Measurements from ENCODE around the gene DHTKD1. TPM values are rescaled to one million over a fixed set of nuclear protein-coding genes. Genes with fewer than 3 reads are reported as not detected.

The DHTKD1 gene
- 10 to 100 TPM; 18.2 to 44.8 (median 25.1) TPM for total RNA-seq
- polyA plus RNA-seq = 10 to 100 TPM in 1 of 3 donors, 1 to 10 TPM in 2; 8.0 to 17.1 (median 9.1) TPM
- long read RNA-seq, donor 1, full-length matches to known transcripts = 3 of 3 reads
- long read RNA-seq, donor 1, partial matches to known transcripts = 0 of 3 reads
- long read RNA-seq, donor 1, other reads (novel, unspliced or antisense) = 0 of 3 reads
- long read RNA-seq, donor 2, full-length matches to known transcripts = 2 of 2 reads
- long read RNA-seq, donor 2, partial matches to known transcripts = 0 of 2 reads
- long read RNA-seq, donor 2, other reads (novel, unspliced or antisense) = 0 of 2 reads
- long read RNA-seq, donor 3, full-length matches to known transcripts = 1 of 1 reads
- long read RNA-seq, donor 3, partial matches to known transcripts = 0 of 1 reads
- long read RNA-seq, donor 3, other reads (novel, unspliced or antisense) = 0 of 1 reads
- long read RNA-seq, donor 4, full-length matches to known transcripts = 10 of 17 reads
- long read RNA-seq, donor 4, partial matches to known transcripts = 6 of 17 reads
- long read RNA-seq, donor 4, other reads (novel, unspliced or antisense) = 1 of 17 reads
- long read RNA-seq, donor 5, full-length matches to known transcripts = 48 of 73 reads
- long read RNA-seq, donor 5, partial matches to known transcripts = 2 of 73 reads
- long read RNA-seq, donor 5, other reads (novel, unspliced or antisense) = 23 of 73 reads
- long read RNA-seq, donor 6, full-length matches to known transcripts = 2 of 7 reads
- long read RNA-seq, donor 6, partial matches to known transcripts = 3 of 7 reads
- long read RNA-seq, donor 6, other reads (novel, unspliced or antisense) = 2 of 7 reads
- long read RNA-seq, donor 7 = 0 reads
- long read RNA-seq, donor 8, full-length matches to known transcripts = 3 of 3 reads
- long read RNA-seq, donor 8, partial matches to known transcripts = 0 of 3 reads
- long read RNA-seq, donor 8, other reads (novel, unspliced or antisense) = 0 of 3 reads
- long read RNA-seq, donor 9, full-length matches to known transcripts = 1 of 1 reads
- long read RNA-seq, donor 9, partial matches to known transcripts = 0 of 1 reads
- long read RNA-seq, donor 9, other reads (novel, unspliced or antisense) = 0 of 1 reads
- long read RNA-seq, donor 10, full-length matches to known transcripts = 1 of 1 reads
- long read RNA-seq, donor 10, partial matches to known transcripts = 0 of 1 reads
- long read RNA-seq, donor 10, other reads (novel, unspliced or antisense) = 0 of 1 reads

- H3K4me3 ChIP-seq = peak within 1 kb of the TSS in 3 of 4 donors; percentile 79 to 97 (median 96)
- H3K27me3 ChIP-seq = no peaks in the 10 kb centered on the region
- TF ChIP-seq POLR2A (IDR thresholded peaks at IDR 0.05) (peak; percentile 32 to 75), CTCF (IDR thresholded peaks at IDR 0.05) (peak; percentile 17 to 76 (median 66))
- 3 to 14% (median 6%) methylated on average over 14 to 66 of the region's 66 CpGs for WGBS, 4 donors
- H3K27ac ChIP-seq = peak within 1 kb of the TSS in 4 of 5 donors; percentile 56 to 88 (median 65)
- intact Hi-C loops (cut with DNase I) = no loop called here
- no peaks in the 10 kb centered on the region for H3K36me3 ChIP-seq (replicated peaks in 1 of 2)
- peaks cover 0 to 8% of the 10 kb centered on the region in 2 donors for H3K4me1 ChIP-seq (replicated peaks in 1 of 2)
- no peaks in the 10 kb centered on the region for H3K9me3 ChIP-seq (replicated peaks in 1 of 3)
- DNase-seq = peak; percentile 97 to 99 (median 98)
Measured at GRCh38 chr10:12068449-12069269, at the start of gene DHTKD1. DHTKD1 (plus strand) TSS chr10:12068954; CDS start chr10:12069034, 80 bp downstream.

DNA sequence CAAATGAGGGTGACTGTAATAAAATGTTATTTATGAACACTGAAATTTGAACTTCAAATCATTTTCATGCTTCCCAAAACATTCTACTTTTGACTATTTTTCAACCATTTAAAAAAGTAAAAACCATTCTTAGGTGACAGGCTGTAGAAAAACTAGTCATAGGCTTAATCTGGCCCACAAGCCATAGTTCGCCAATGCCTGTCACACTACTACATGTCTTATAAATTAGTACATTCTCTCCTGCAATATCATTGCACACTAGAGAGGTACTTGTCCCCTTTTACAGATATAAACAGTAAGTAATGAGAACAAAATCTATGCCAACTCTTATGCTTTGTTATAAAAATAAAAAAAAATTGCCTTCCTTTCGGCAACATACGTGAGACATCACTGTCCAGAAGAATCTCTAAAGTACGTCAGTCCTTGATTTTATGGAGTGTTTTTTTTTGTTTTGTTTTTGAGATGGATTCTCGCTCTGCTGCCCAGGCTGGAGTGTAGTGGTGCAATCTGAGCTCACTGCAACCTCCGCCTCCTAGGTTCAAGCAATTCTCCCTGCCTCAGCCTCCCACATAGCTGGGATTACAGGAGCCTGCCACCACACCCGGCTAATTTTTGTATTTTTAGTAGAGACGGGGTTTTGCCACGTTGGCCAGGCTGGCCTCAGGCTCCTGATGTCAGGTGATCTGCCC is 49.3 kb upstream of the DHTKD1 start:
- DNase-seq = no peak
- Histone ChIP-seq H3K27ac (no peak overlapping the region), H3K4me3 (no peak overlapping the region), H3K36me3 (replicated peaks in 1 of 2) (no peaks in the 10 kb centered on the region), H3K9me3 (replicated peaks in 1 of 3) (no peaks in the 10 kb centered on the region), H3K4me1 (replicated peaks in 1 of 2) (peaks cover 0 to 18% of the 10 kb centered on the region in 2 donors), H3K27me3 (no peaks in the 10 kb centered on the region)
- TF ChIP-seq CTCF (IDR thresholded peaks at IDR 0.05) (no peak), POLR2A (IDR thresholded peaks at IDR 0.05) (no peak)
- 88 to 91% (median 91%) methylated on average over 9 of the region's 9 CpGs for WGBS, 4 donors
- intact Hi-C loops (cut with DNase I) = no loop called here

- H3K9me3 ChIP-seq (replicated peaks in 1 of 3) = no peaks in the 10 kb centered on the region
- H3K27ac ChIP-seq = no peak overlapping the region
- intact Hi-C loops (cut with DNase I) = no loop called here
- WGBS, 4 donors = 84 to 95% (median 90%) methylated on average over 2 of the region's 2 CpGs
- H3K36me3 ChIP-seq (replicated peaks in 1 of 2) = no peaks in the 10 kb centered on the region
- peaks cover 0 to 18% of the 10 kb centered on the region in 2 donors for H3K4me1 ChIP-seq (replicated peaks in 1 of 2)
- no peaks in the 10 kb centered on the region for H3K27me3 ChIP-seq
- H3K4me3 ChIP-seq = no peak overlapping the region
- no peak for DNase-seq
- no peak for TF ChIP-seq CTCF (IDR thresholded peaks at IDR 0.05)
- TF ChIP-seq POLR2A (IDR thresholded peaks at IDR 0.05) = no peak
Measured at GRCh38 chr10:12020574-12020973, 48.2 kb upstream of the DHTKD1 start.
